H9 (cell line): Measurements from ENCODE around the gene NADK. TPM values are rescaled to one million over a fixed set of nuclear protein-coding genes. Genes with fewer than 3 reads are reported as not detected.
A peak's percentile ranks its signal among the peaks of the same experiment; 100 is the strongest.

Experiments
- DNase-seq: peaks from one replicate; pipeline ENCODE4 v3.0.0-alpha.2; 2017
- H2AFZ ChIP-seq: one replicate; pipeline ENCODE4 v1.6.1; 2013; ENCODE audit warnings: mild to moderate bottlenecking, low read length, control low read depth, moderate library complexity
- H2AK5ac ChIP-seq: 2 replicates; pipeline ENCODE4 v1.6.1; 2013; ENCODE audit warnings: low read length, control low read depth, mixed read lengths; ENCODE audit not compliant: insufficient read length
- H2BK120ac ChIP-seq: one replicate; pipeline ENCODE4 v1.6.1; 2013; ENCODE audit warnings: low read depth, mild to moderate bottlenecking, low read length, control low read depth, inconsistent platforms; ENCODE audit not compliant: poor library complexity, severe bottlenecking
- H2BK12ac ChIP-seq: 2 replicates; pipeline ENCODE4 v1.6.1; 2013; ENCODE audit warnings: low read length, control low read depth, mixed read lengths, low read depth; ENCODE audit not compliant: insufficient read length
- H2BK15ac ChIP-seq: 2 replicates; pipeline ENCODE4 v1.6.1; 2013; ENCODE audit warnings: low read depth, low read length, control low read depth
- H2BK20ac ChIP-seq: one replicate; pipeline ENCODE4 v1.6.1; 2013; ENCODE audit warnings: low read depth, mild to moderate bottlenecking, low read length, control low read depth, inconsistent platforms; ENCODE audit not compliant: poor library complexity, severe bottlenecking
- H2BK5ac ChIP-seq: 2 replicates; pipeline ENCODE4 v1.6.1; 2013; ENCODE audit warnings: low read length, control low read depth, mixed read lengths; ENCODE audit not compliant: insufficient read length
- H3K14ac ChIP-seq: 2 replicates; pipeline ENCODE4 v1.6.1; 2013; ENCODE audit warnings: low read length, control low read depth; ENCODE audit not compliant: insufficient read depth
- H3K18ac ChIP-seq: 2 replicates; pipeline ENCODE4 v1.6.1; 2013; ENCODE audit warnings: low read depth, mild to moderate bottlenecking, mixed read lengths, low read length, control low read depth; ENCODE audit not compliant: insufficient read length
- H3K23ac ChIP-seq: 2 replicates; pipeline ENCODE4 v1.6.1; 2013; ENCODE audit warnings: low read length, control low read depth, mixed read lengths, low read depth; ENCODE audit not compliant: insufficient read length
- H3K23me2 ChIP-seq: 2 replicates; pipeline ENCODE4 v1.6.1; 2013; ENCODE audit warnings: low read depth, mild to moderate bottlenecking, mixed read lengths, low read length, control low read depth; ENCODE audit not compliant: insufficient read length, poor library complexity, severe bottlenecking
- H3K27ac ChIP-seq: 2 replicates; pipeline ENCODE4 v1.5.1; 2013; ENCODE audit warnings: low read length, control low read depth, mixed read lengths, low read depth; ENCODE audit not compliant: insufficient read length
- H3K27me3 ChIP-seq: 2 replicates; pipeline ENCODE4 v1.6.1; 2013; ENCODE audit warnings: low read length, control low read depth, inconsistent platforms; ENCODE audit not compliant: insufficient read depth
- H3K4ac ChIP-seq: 2 replicates; pipeline ENCODE4 v1.6.1; 2013; ENCODE audit warnings: low read depth, mild to moderate bottlenecking, control low read depth, inconsistent platforms, low read length, moderate library complexity
- H3K4me1 ChIP-seq: 2 replicates; pipeline ENCODE4 v1.6.1; 2013; ENCODE audit warnings: low read length, control low read depth, inconsistent platforms; ENCODE audit not compliant: insufficient read depth
- H3K4me2 ChIP-seq: 2 replicates; pipeline ENCODE4 v1.6.1; 2013; ENCODE audit warnings: low read length, control low read depth, mixed read lengths; ENCODE audit not compliant: insufficient read length, insufficient read depth
- H3K56ac ChIP-seq: 2 replicates; pipeline ENCODE4 v1.6.1; 2013; ENCODE audit warnings: low read depth, mild to moderate bottlenecking, mixed read lengths, low read length, control low read depth; ENCODE audit not compliant: insufficient read length
- H3K79me1 ChIP-seq: 2 replicates; pipeline ENCODE4 v1.6.1; 2013; ENCODE audit warnings: low read depth, mild to moderate bottlenecking, moderate library complexity, low read length, control low read depth, inconsistent platforms; ENCODE audit not compliant: insufficient read depth, poor library complexity, severe bottlenecking
- H3K79me2 ChIP-seq: 2 replicates; pipeline ENCODE4 v1.6.1; 2013; ENCODE audit warnings: low read length, control low read depth, inconsistent platforms; ENCODE audit not compliant: insufficient read depth
- H3K9ac ChIP-seq: 2 replicates; pipeline ENCODE4 v1.6.1; 2013; ENCODE audit warnings: low read length, control low read depth, mixed read lengths; ENCODE audit not compliant: insufficient read length; ENCODE audit errors: extremely low read depth
- H3K9me3 ChIP-seq: one replicate; pipeline ENCODE4 v1.6.1; 2013; ENCODE audit warnings: low read depth, low read length, inconsistent platforms; ENCODE audit not compliant: control insufficient read depth
- H3T11ph ChIP-seq: one replicate; pipeline ENCODE4 v1.6.1; 2013; ENCODE audit warnings: mild to moderate bottlenecking, low read length, control low read depth, inconsistent platforms
- H4K20me1 ChIP-seq: one replicate; pipeline ENCODE4 v1.6.1; 2013; ENCODE audit not compliant: control insufficient read depth, insufficient read length, insufficient read depth
- H4K5ac ChIP-seq: 2 replicates; pipeline ENCODE4 v1.6.1; 2013; ENCODE audit warnings: low read depth, mild to moderate bottlenecking, mixed read lengths, low read length, control low read depth; ENCODE audit not compliant: insufficient read length
- H4K8ac ChIP-seq: replicated peaks from 2 replicates; pipeline ENCODE4 v1.6.1; 2013; ENCODE audit warnings: low read length, control low read depth, mixed read lengths, low read depth; ENCODE audit not compliant: insufficient read length
- H4K91ac ChIP-seq: 2 replicates; pipeline ENCODE4 v1.6.1; 2013; ENCODE audit warnings: low read depth, mild to moderate bottlenecking, moderate library complexity, mixed read lengths, low read length, control low read depth; ENCODE audit not compliant: insufficient read length
- H3K27ac Mint-ChIP-seq, 3 experiments: 2 replicates in 2 of 3; 3 replicates in 1 of 3; pipeline ENCODE4 v1.8.0; 2020 to 2021; ENCODE audit warnings: mixed read lengths in 3 of 3, mild to moderate bottlenecking in 1 of 3, moderate library complexity in 1 of 3
- H3K27me3 Mint-ChIP-seq: 2 replicates; pipeline ENCODE4 v1.8.0; 2021; ENCODE audit warnings: low read depth, mild to moderate bottlenecking, moderate library complexity, mixed read lengths
- H3K36me3 Mint-ChIP-seq, 3 experiments: 2 replicates in 2 of 3; 3 replicates in 1 of 3; pipeline ENCODE4 v1.8.0; 2020 to 2021; ENCODE audit warnings: low read depth in 3 of 3, mixed read lengths in 3 of 3; ENCODE audit not compliant: insufficient read depth in 1 of 3
- H3K4me1 Mint-ChIP-seq, 2 experiments: 2 replicates each; pipeline ENCODE4 v1.8.0; 2020; ENCODE audit warnings: mixed read lengths in 2 of 2
- H3K4me3 Mint-ChIP-seq, 2 experiments: 2 replicates in 1 of 2; 3 replicates in 1 of 2; pipeline ENCODE4 v1.8.0; 2020 to 2021; ENCODE audit warnings: mild to moderate bottlenecking in 2 of 2, mixed read lengths in 2 of 2, moderate library complexity in 1 of 2
- H3K9me3 Mint-ChIP-seq, 2 experiments: 2 replicates in 1 of 2; 3 replicates in 1 of 2; pipeline ENCODE4 v1.8.0; 2020; ENCODE audit warnings: mild to moderate bottlenecking in 2 of 2, mixed read lengths in 2 of 2, moderate library complexity in 1 of 2
- WGBS: extraction: QIAGEN DNeasy Blood & Tissue Kit; methylation state at CpG from one replicate; pipeline ENCODE4 v1.1.7; 2013; ENCODE audit warnings: missing lambda C conversion rate, low lambda C conversion rate, mixed read lengths; ENCODE audit not compliant: insufficient read length; ENCODE audit errors: extremely low coverage; 5-methylcytosine and 5-hydroxymethylcytosine counted together
- total RNA-seq: library from RNA; stranded (reverse); gene quantifications from 2 replicates; pipeline ENCODE4 v1.2.1, GENCODE V29; 2021
- TF ChIP-seq, protein P1 (sequence below): fragments of 200-600 bp; sonication (generic); conservative IDR thresholded peaks from 3 replicates; pipeline ENCODE4 v1.8.0; 2021; ENCODE audit warnings: antibody characterized with exemption, mild to moderate bottlenecking

NADK gene
- total RNA-seq, 1 experiment from 2014 or later, result 105 TPM

DNA sequence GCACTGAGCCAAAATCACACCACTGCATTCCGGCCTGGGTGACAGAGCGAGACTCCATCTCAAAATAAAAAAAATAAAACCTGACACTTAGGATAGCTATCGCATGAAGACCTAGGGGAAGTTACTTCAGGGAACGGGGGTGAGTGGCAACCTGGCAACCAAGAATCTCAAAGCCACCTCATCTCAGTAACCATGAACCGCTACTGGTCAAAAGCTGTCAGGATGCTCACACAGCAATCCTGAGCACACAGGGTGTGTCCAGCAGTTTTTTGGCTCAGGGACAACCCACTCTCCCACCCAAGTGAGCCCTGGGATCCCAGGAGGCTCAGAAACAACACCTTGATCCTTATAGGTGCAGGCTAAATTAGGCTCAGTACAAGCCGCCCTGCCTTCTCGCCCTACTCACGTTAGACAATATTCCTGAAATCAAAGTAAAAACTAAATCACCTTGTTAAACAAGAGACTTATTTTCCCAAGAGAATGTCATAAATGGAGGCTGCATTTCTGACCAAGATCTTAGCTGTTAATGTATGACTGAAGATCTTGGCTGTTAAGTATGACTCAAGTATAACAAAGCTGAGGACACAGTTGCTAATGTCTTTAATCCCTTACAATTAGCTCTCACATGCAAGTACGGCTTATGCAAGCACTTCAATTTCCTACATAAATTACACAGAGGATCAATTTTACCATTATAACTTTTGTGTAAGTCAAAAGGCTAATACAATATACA, 48.3 kb upstream of the NADK start:
- Histone ChIP-seq H3K4me1 (no peaks in the 10 kb centered on the region), H3K27ac (no peak overlapping the region), H2AK5ac (no peak overlapping the region), H3K27me3 (no peaks in the 10 kb centered on the region), H4K20me1 (no peaks in the 10 kb centered on the region), H3K4ac (no peak overlapping the region), H2BK120ac (no peak overlapping the region), H3K18ac (no peak overlapping the region), H3K56ac (no peak overlapping the region), H3K23me2 (no peaks in the 10 kb centered on the region), H3K9me3 (no peaks in the 10 kb centered on the region), H2BK15ac (no peak overlapping the region), H3K79me1 (no peaks in the 10 kb centered on the region), H3K9ac (no peak overlapping the region), H2BK5ac (no peak overlapping the region), H4K91ac (no peak overlapping the region), H2BK12ac (no peak overlapping the region), H4K8ac (no peak overlapping the region), H3K79me2 (no peaks in the 10 kb centered on the region; the same call in 1 of the 2 replicates), H2BK20ac (no peak overlapping the region), H3K23ac (no peak overlapping the region), H3K4me2 (no peak overlapping the region), H4K5ac (no peak overlapping the region), H2AFZ (no peak overlapping the region), H3T11ph (no peak overlapping the region), H3K14ac (no peak overlapping the region)
- H3K27ac Mint-ChIP-seq, result peak overlapping the region; percentile 12 to 95 (median 71); a peak in 4 of 7 replicates
- no peaks in the 10 kb centered on the region for H3K27me3 Mint-ChIP-seq
- no peak for DNase-seq
- WGBS, result no CpG with 5 or more reads among the region's 9 CpGs
- no peak overlapping the region for H3K4me3 Mint-ChIP-seq
- TF ChIP-seq, protein P1, sequence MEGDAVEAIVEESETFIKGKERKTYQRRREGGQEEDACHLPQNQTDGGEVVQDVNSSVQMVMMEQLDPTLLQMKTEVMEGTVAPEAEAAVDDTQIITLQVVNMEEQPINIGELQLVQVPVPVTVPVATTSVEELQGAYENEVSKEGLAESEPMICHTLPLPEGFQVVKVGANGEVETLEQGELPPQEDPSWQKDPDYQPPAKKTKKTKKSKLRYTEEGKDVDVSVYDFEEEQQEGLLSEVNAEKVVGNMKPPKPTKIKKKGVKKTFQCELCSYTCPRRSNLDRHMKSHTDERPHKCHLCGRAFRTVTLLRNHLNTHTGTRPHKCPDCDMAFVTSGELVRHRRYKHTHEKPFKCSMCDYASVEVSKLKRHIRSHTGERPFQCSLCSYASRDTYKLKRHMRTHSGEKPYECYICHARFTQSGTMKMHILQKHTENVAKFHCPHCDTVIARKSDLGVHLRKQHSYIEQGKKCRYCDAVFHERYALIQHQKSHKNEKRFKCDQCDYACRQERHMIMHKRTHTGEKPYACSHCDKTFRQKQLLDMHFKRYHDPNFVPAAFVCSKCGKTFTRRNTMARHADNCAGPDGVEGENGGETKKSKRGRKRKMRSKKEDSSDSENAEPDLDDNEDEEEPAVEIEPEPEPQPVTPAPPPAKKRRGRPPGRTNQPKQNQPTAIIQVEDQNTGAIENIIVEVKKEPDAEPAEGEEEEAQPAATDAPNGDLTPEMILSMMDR, result no peak
- peaks cover 20 to 21% of the 10 kb centered on the region in 2 experiments for H3K4me1 Mint-ChIP-seq
- peaks cover 14 to 44% (median 39%) of the 10 kb centered on the region in 3 experiments; a peak in 6 of 7 replicates for H3K36me3 Mint-ChIP-seq
- H3K9me3 Mint-ChIP-seq, result no peaks in the 10 kb centered on the region
